Astrocyte of the spinal cord (primary cell): ENCODE data around the gene CEND1.
"Not testable (repeated sequence)": the region's sequence is repeated elsewhere in the genome, so short reads cannot be mapped to it uniquely, and the experiment has no call there.

Source experiments
- DNase-seq: peaks from one replicate; pipeline ENCODE4 v3.0.0; 2011; ENCODE audit warnings: low read depth, low spot score
- H3K4me3 ChIP-seq: 2 replicates; pipeline ENCODE4 v1.5.1; 2011; ENCODE audit warnings: low read depth, mild to moderate bottlenecking, low read length, moderate library complexity
- in situ Hi-C: cut with HindIII; loops from 2 replicates; pipeline ENCODE4 v1.10.0; 2017; ENCODE audit warnings: low sequenced_read_pairs
- TF ChIP-seq, protein P1 (sequence below): IDR thresholded peaks from 2 replicates; pipeline ENCODE4 v1.5.1; 2012; ENCODE audit warnings: low read depth, mild to moderate bottlenecking, low read length, inconsistent platforms

The CEND1 gene

DNA sequence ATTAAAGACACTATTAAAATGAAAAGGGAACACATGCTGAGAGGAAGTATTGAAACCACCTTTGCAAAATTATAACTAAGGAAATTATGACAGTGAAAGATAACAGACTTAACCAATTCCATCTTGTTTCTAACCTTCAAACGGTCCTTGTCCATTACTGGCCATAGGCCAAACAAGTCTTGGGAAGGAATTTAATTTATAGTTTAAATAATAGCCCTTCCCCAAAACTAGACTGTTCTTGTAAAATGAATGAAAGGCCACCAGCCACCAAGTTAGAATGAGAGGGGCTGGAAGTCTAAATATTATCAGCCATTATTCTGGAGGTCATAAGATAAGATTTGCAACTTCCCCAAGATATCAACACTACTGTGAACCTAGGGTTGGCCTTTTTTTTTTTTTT, 44.5 kb downstream of the CEND1 start:
- TF ChIP-seq, protein P1, sequence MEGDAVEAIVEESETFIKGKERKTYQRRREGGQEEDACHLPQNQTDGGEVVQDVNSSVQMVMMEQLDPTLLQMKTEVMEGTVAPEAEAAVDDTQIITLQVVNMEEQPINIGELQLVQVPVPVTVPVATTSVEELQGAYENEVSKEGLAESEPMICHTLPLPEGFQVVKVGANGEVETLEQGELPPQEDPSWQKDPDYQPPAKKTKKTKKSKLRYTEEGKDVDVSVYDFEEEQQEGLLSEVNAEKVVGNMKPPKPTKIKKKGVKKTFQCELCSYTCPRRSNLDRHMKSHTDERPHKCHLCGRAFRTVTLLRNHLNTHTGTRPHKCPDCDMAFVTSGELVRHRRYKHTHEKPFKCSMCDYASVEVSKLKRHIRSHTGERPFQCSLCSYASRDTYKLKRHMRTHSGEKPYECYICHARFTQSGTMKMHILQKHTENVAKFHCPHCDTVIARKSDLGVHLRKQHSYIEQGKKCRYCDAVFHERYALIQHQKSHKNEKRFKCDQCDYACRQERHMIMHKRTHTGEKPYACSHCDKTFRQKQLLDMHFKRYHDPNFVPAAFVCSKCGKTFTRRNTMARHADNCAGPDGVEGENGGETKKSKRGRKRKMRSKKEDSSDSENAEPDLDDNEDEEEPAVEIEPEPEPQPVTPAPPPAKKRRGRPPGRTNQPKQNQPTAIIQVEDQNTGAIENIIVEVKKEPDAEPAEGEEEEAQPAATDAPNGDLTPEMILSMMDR = no peak
- no peak overlapping the region for H3K4me3 ChIP-seq
- DNase-seq = no peak
- in situ Hi-C loops = no loop called here

GRCh38 chr11:742571-743201, 47.2 kb downstream of the CEND1 start:
- H3K4me3 ChIP-seq = no peak overlapping the region
- TF ChIP-seq, protein P1 = no peak
- no peak for DNase-seq
- in situ Hi-C loops = no loop called here

GRCh38 chr11:742156-742546, 47.7 kb downstream of the CEND1 start:
- TF ChIP-seq, protein P1 = no peak
- H3K4me3 ChIP-seq = no peak overlapping the region
- in situ Hi-C loops = no loop called here
- no peak for DNase-seq

GRCh38 chr11:737899-738298, 52.0 kb downstream of the CEND1 start:
- in situ Hi-C loops, H3K4me3 ChIP-seq, DNase-seq: not testable (repeated sequence)

- in situ Hi-C loops = no loop called here
- DNase-seq = no peak
- TF ChIP-seq, protein P1 = no peak
- H3K4me3 ChIP-seq = no peak overlapping the region
Measured at GRCh38 chr11:737366-737765, 52.5 kb downstream of the CEND1 start.
